ENCODE measurements around the gene YES1. TPM values are rescaled to one million over a fixed set of nuclear protein-coding genes. Genes with fewer than 3 reads are reported as not detected.

The YES1 gene
- polyA plus RNA-seq, 1 donor (not counting 4 experiments of a cell fraction or from before 2014, with no cell fraction given): 22.9 TPM

- Histone ChIP-seq H3K27me3 (ENCODE audit: control insufficient read depth, extremely low read depth, insufficient read depth, low read length) (no peaks in the 10 kb centered on the region), H4K20me1 (ENCODE audit: control insufficient read depth, extremely low read depth, insufficient read depth, low read length) (no peaks in the 10 kb centered on the region), H3K9me3 (ENCODE audit: control insufficient read depth, low read depth, low read length) (no peaks in the 10 kb centered on the region), H3K9ac (ENCODE audit: control insufficient read depth, extremely low read depth, insufficient read depth, low read length) (no peak overlapping the region), H3K36me3 (ENCODE audit: control insufficient read depth in 2 of 2, extremely low read depth in 1 of 2, insufficient read depth in 2 of 2, low read length in 2 of 2) (no peaks in the 10 kb centered on the region), H3K27ac (ENCODE audit: control insufficient read depth, insufficient read depth, low read length) (no peak overlapping the region), H3K4me1 (ENCODE audit: control insufficient read depth, extremely low read depth, insufficient read depth, low read length) (no peaks in the 10 kb centered on the region), H3K79me2 (ENCODE audit: control insufficient read depth, insufficient read depth, low read length) (no peaks in the 10 kb centered on the region), H3K4me2 (ENCODE audit: control insufficient read depth, extremely low read depth, insufficient read depth, low read depth, low read length) (no peak overlapping the region), H3K4me3 (ENCODE audit: control insufficient read depth in 2 of 3, extremely low read depth in 1 of 3, insufficient read depth in 2 of 3, low read depth in 1 of 3, low read length in 3 of 3) (no peak overlapping the region), H3K9me1 (ENCODE audit: control insufficient read depth, extremely low read depth, insufficient read depth, low read length) (no peaks in the 10 kb centered on the region), H2AFZ (ENCODE audit: control insufficient read depth, low read length) (no peak overlapping the region)
- no peak for DNase-seq (ENCODE audit: low read depth, low spot score)
- no peak for FAIRE-seq
- no peak for TF ChIP-seq CTCF (optimal IDR thresholded peaks at IDR 0.05 in 1 of 3, IDR thresholded peaks at IDR 0.05 in 1 of 3, conservative IDR thresholded peaks at IDR 0.05 in 1 of 3; ENCODE audit: extremely low read depth in 1 of 3, insufficient read depth in 2 of 3, low read length in 3 of 3)
- no peak for TF ChIP-seq EZH2 (IDR thresholded peaks at IDR 0.05; ENCODE audit: low read length)
- dilution Hi-C loops (cut with MboI; ENCODE audit: extremely low pct_ligation_motif_present, low sequenced_read_pairs): no loop called here
These were observed 41.4 kb upstream of the YES1 start for GRCh38 chr18:853471-853870.

- Histone ChIP-seq H3K79me2 (ENCODE audit: control insufficient read depth, insufficient read depth, low read length) (no peaks in the 10 kb centered on the region), H3K27me3 (ENCODE audit: control insufficient read depth, extremely low read depth, insufficient read depth, low read length) (no peaks in the 10 kb centered on the region), H3K9me3 (ENCODE audit: control insufficient read depth, low read depth, low read length) (no peaks in the 10 kb centered on the region), H2AFZ (ENCODE audit: control insufficient read depth, low read length) (no peak overlapping the region), H3K4me2 (ENCODE audit: control insufficient read depth, extremely low read depth, insufficient read depth, low read depth, low read length) (no peak overlapping the region), H4K20me1 (ENCODE audit: control insufficient read depth, extremely low read depth, insufficient read depth, low read length) (no peaks in the 10 kb centered on the region), H3K27ac (ENCODE audit: control insufficient read depth, insufficient read depth, low read length) (no peak overlapping the region), H3K9me1 (ENCODE audit: control insufficient read depth, extremely low read depth, insufficient read depth, low read length) (no peaks in the 10 kb centered on the region), H3K36me3 (ENCODE audit: control insufficient read depth in 2 of 2, extremely low read depth in 1 of 2, insufficient read depth in 2 of 2, low read length in 2 of 2) (no peaks in the 10 kb centered on the region), H3K9ac (ENCODE audit: control insufficient read depth, extremely low read depth, insufficient read depth, low read length) (no peak overlapping the region), H3K4me1 (ENCODE audit: control insufficient read depth, extremely low read depth, insufficient read depth, low read length) (no peaks in the 10 kb centered on the region), H3K4me3 (ENCODE audit: control insufficient read depth in 2 of 3, extremely low read depth in 1 of 3, insufficient read depth in 2 of 3, low read depth in 1 of 3, low read length in 3 of 3) (no peak overlapping the region)
- TF ChIP-seq EZH2 (IDR thresholded peaks at IDR 0.05; ENCODE audit: low read length) (no peak), CTCF (optimal IDR thresholded peaks at IDR 0.05 in 1 of 3, IDR thresholded peaks at IDR 0.05 in 1 of 3, conservative IDR thresholded peaks at IDR 0.05 in 1 of 3; ENCODE audit: extremely low read depth in 1 of 3, insufficient read depth in 2 of 3, low read length in 3 of 3) (no peak)
- dilution Hi-C loops (cut with MboI; ENCODE audit: extremely low pct_ligation_motif_present, low sequenced_read_pairs): no loop called here
- no peak for DNase-seq (ENCODE audit: low read depth, low spot score)
- no peak for FAIRE-seq
These were observed 38.9 kb upstream of the YES1 start for GRCh38 chr18:850960-851359.

Measured in keratinocyte (primary cell).